ENCODE results near the gene NEUROG1. TPM values are rescaled to one million over a fixed set of nuclear protein-coding genes. Genes with fewer than 3 reads are reported as not detected.

NEUROG1 gene
- total and polyA plus RNA-seq, 2 donors from 2014 or later: not detected

DNA sequence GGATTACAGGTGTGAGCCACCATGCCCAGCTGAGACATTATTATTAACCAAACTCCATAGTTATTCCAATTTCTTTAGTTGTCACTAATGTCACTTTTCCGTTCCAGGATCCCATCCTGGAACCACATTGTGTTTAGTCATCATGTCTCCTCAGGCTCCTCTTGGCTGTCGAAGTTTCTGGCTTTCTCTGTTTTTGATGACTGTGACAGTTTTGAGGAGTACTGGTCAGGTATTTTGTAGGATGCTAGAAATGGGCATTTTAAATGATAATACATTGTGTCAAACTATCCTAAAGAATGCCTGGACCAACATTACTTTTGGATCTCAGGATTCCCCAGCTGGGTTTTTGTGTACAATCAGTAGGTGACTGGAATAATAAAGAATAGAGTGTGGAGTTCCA lies 19.8 kb upstream of the NEUROG1 start:
- no peak overlapping the region for H3K4me3 ChIP-seq (ENCODE audit: low read length in 3 of 3)
- no peak overlapping the region for H3K27ac ChIP-seq (ENCODE audit: low read depth in 2 of 2, low read length in 2 of 2)
- intact Hi-C loops (cut with DNase I): loop anchor here (10.0 kb wide), 2 partner anchors 91 to 269 kb away; no protein-coding TSS in a partner anchor
- H3K9ac ChIP-seq (ENCODE audit: low read length in 3 of 3): no peak overlapping the region
- peaks cover 7% of the 10 kb centered on the region for H3K27me3 ChIP-seq (ENCODE audit: control insufficient read depth, insufficient read depth, low read length)
- no peaks in the 10 kb centered on the region for H3K4me1 ChIP-seq (ENCODE audit: control insufficient read depth in 2 of 3, insufficient read depth in 2 of 3, low read depth in 1 of 3, low read length in 3 of 3)
- FAIRE-seq (no peak), DNase-seq (no peak)
- H3K36me3 ChIP-seq (ENCODE audit: control insufficient read depth in 2 of 3, insufficient read depth in 3 of 3, low read length in 3 of 3): no peaks in the 10 kb centered on the region
- no peaks in the 10 kb centered on the region for H3K9me3 ChIP-seq (ENCODE audit: control insufficient read depth in 2 of 3, insufficient read depth in 1 of 3, low read length in 3 of 3)
- TF ChIP-seq, protein P1, sequence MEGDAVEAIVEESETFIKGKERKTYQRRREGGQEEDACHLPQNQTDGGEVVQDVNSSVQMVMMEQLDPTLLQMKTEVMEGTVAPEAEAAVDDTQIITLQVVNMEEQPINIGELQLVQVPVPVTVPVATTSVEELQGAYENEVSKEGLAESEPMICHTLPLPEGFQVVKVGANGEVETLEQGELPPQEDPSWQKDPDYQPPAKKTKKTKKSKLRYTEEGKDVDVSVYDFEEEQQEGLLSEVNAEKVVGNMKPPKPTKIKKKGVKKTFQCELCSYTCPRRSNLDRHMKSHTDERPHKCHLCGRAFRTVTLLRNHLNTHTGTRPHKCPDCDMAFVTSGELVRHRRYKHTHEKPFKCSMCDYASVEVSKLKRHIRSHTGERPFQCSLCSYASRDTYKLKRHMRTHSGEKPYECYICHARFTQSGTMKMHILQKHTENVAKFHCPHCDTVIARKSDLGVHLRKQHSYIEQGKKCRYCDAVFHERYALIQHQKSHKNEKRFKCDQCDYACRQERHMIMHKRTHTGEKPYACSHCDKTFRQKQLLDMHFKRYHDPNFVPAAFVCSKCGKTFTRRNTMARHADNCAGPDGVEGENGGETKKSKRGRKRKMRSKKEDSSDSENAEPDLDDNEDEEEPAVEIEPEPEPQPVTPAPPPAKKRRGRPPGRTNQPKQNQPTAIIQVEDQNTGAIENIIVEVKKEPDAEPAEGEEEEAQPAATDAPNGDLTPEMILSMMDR (IDR thresholded peaks at IDR 0.05; ENCODE audit: borderline replicate concordance, extremely low read depth, insufficient read depth): no peak

DNA sequence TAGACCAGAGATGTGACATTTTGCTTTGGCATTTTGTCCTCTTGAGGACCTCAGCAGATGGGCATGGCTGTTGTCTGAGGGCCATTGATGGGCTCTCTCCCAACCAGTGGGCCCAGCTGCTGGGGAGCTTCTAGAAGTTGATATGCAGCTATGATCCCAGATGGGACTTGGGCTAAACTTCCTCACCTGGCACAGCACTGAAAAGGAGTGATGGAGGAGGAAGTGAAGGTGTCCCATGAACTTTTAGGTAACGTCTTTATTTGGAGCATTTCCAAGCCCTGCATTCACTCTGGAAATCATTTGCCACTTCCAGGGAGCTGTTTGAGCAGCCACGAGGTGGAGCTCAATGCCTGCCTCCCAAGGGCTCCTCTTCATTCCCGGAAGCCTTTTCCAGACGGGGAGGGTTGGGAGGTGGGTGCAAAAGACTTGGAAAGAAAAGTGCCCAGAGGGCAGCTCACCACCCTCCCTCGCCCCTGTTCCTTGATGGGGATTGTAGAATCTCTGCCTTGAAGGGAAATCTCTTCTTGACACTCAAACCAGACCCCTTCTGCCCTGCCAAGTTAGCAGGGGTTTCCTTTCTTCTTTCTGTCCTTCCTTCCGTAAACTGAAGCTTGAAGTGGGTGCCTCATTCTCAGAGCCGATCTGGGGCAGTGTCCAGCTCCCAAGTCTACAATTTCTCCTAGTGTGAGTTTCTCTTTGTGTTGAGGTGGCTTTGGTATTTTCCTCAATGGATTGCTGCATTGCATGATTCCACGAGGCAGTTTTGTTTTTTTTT lies 18.1 kb upstream of the NEUROG1 start:
- Histone ChIP-seq H3K27ac (ENCODE audit: low read depth in 2 of 2, low read length in 2 of 2) (no peak overlapping the region), H3K27me3 (ENCODE audit: control insufficient read depth, insufficient read depth, low read length) (peaks cover 13% of the 10 kb centered on the region), H3K36me3 (ENCODE audit: control insufficient read depth in 2 of 3, insufficient read depth in 3 of 3, low read length in 3 of 3) (no peaks in the 10 kb centered on the region), H3K9ac (ENCODE audit: low read length in 3 of 3) (peak overlapping the region in 1 of 3 donors; percentile 40), H3K4me1 (ENCODE audit: control insufficient read depth in 2 of 3, insufficient read depth in 2 of 3, low read depth in 1 of 3, low read length in 3 of 3) (no peaks in the 10 kb centered on the region), H3K9me3 (ENCODE audit: control insufficient read depth in 2 of 3, insufficient read depth in 1 of 3, low read length in 3 of 3) (no peaks in the 10 kb centered on the region), H3K4me3 (ENCODE audit: low read length in 3 of 3) (peak overlapping the region in 2 of 3 donors; percentile 52 to 57)
- no peak for FAIRE-seq
- TF ChIP-seq, protein P1 (IDR thresholded peaks at IDR 0.05; ENCODE audit: borderline replicate concordance, extremely low read depth, insufficient read depth): peak; percentile 32
- intact Hi-C loops (cut with DNase I): loop anchor here (10.0 kb wide), 2 partner anchors 89 to 271 kb away; no protein-coding TSS in a partner anchor
- peak in 1 of 5 donors; percentile 26 for DNase-seq

GRCh38 chr5:135551593-135552447 lies 16.1 kb upstream of the NEUROG1 start:
- peak; percentile 52 for FAIRE-seq
- H3K27ac ChIP-seq (ENCODE audit: low read depth in 2 of 2, low read length in 2 of 2): no peak overlapping the region
- no peak overlapping the region for H3K9ac ChIP-seq (ENCODE audit: low read length in 3 of 3)
- intact Hi-C loops (cut with DNase I): loop anchor here (10.0 kb wide), 2 partner anchors 87 to 273 kb away; no protein-coding TSS in a partner anchor
- no peaks in the 10 kb centered on the region for H3K9me3 ChIP-seq (ENCODE audit: control insufficient read depth in 2 of 3, insufficient read depth in 1 of 3, low read length in 3 of 3)
- no peaks in the 10 kb centered on the region for H3K4me1 ChIP-seq (ENCODE audit: control insufficient read depth in 2 of 3, insufficient read depth in 2 of 3, low read depth in 1 of 3, low read length in 3 of 3)
- TF ChIP-seq, protein P1 (IDR thresholded peaks at IDR 0.05; ENCODE audit: borderline replicate concordance, extremely low read depth, insufficient read depth): peak; percentile 85
- peaks cover 30% of the 10 kb centered on the region for H3K27me3 ChIP-seq (ENCODE audit: control insufficient read depth, insufficient read depth, low read length)
- H3K4me3 ChIP-seq (ENCODE audit: low read length in 3 of 3): no peak overlapping the region
- peak in 4 of 5 donors; percentile 81 to 86 (median 83) for DNase-seq
- no peaks in the 10 kb centered on the region for H3K36me3 ChIP-seq (ENCODE audit: control insufficient read depth in 2 of 3, insufficient read depth in 3 of 3, low read length in 3 of 3)
